Progenitor cell of endocrine pancreas (in vitro differentiated cells): ENCODE measurements around the gene ATG4A. TPM values are rescaled to one million over a fixed set of nuclear protein-coding genes. Genes with fewer than 3 reads are reported as not detected.

Experiments
- DNase-seq: peaks from one replicate; pipeline ENCODE4 v3.0.0; 2021; ENCODE audit warnings: low spot score; ENCODE audit not compliant: unreplicated experiment
- H3K27ac Mint-ChIP-seq: 2 replicates; pipeline ENCODE4 v1.8.0; 2021; ENCODE audit warnings: mild to moderate bottlenecking, moderate library complexity, mixed read lengths
- H3K27me3 Mint-ChIP-seq: 2 replicates; pipeline ENCODE4 v1.8.0; 2021; ENCODE audit warnings: mixed read lengths
- H3K36me3 Mint-ChIP-seq: 2 replicates; pipeline ENCODE4 v1.8.0; 2022; ENCODE audit warnings: mixed read lengths; ENCODE audit not compliant: insufficient read depth
- H3K4me1 Mint-ChIP-seq: 2 replicates; pipeline ENCODE4 v1.8.0; 2021; ENCODE audit warnings: low read depth, mixed read lengths
- H3K4me3 Mint-ChIP-seq: 2 replicates; pipeline ENCODE4 v1.8.0; 2021; ENCODE audit warnings: low read depth, mild to moderate bottlenecking, moderate library complexity, mixed read lengths
- H3K9me3 Mint-ChIP-seq: 2 replicates; pipeline ENCODE4 v1.8.0; 2021; ENCODE audit warnings: low read depth, mixed read lengths
- CTCF ChIP-seq: fragments of 200-600 bp; sonication (generic); IDR thresholded peaks from one replicate; pipeline ENCODE4 v1.5.0; 2021; ENCODE audit warnings: antibody characterized with exemption, mild to moderate bottlenecking; ENCODE audit not compliant: unreplicated experiment
- long read RNA-seq: library from polyadenylated mRNA; unstranded; transcript quantifications from one replicate; pipeline ENCODE4 v2.0.0, GENCODE V29; 2020
- total RNA-seq: library from RNA; stranded (reverse); gene quantifications from 2 replicates; pipeline ENCODE4 v1.2.1, GENCODE V29; 2021

Gene ATG4A
- 12.6 and 15.1 TPM in 2 replicates for total RNA-seq
- long read RNA-seq, transcript ATG4A-202 (12 exons, 2,129 nt), result minor isoform, 5 of 115 reads
- long read RNA-seq, transcript ATG4A-204 (14 exons, 2,501 nt), result minor isoform, 6 of 115 reads
- long read RNA-seq, transcript ATG4A-203 (13 exons, 2,315 nt), result major isoform, 80 of 115 reads
- long read RNA-seq, partial matches to known transcripts, result 9 of 115 reads
- long read RNA-seq, other reads (novel, unspliced or antisense), result 15 of 115 reads

GRCh38 chrX:108091264-108091877 is at the start of gene ATG4A, which contains the start of gene PSMD10:
TSS of gene ATG4A (plus strand) at chrX:108091778. CDS start at chrX:108091827, 49 bp downstream.
TSS of gene PSMD10 (minus strand) at chrX:108091542. CDS start at chrX:108091520, 22 bp downstream.
- Mint-ChIP-seq H3K36me3 (no peaks in the 10 kb centered on the region), H3K27me3 (no peaks in the 10 kb centered on the region), H3K27ac (no peak within 1 kb of the TSS), H3K4me1 (peaks cover 10% of the 10 kb centered on the region), H3K9me3 (no peaks in the 10 kb centered on the region), H3K4me3 (no peak within 1 kb of the TSS)
- peak; percentile 94 for DNase-seq
- TF ChIP-seq CTCF, result peak; percentile 6

GRCh38 chrX:108044554-108045256 is 46.9 kb upstream of the ATG4A start, which contains the start of gene VSIG1:
TSS of gene VSIG1 (plus strand) at chrX:108045065. CDS start at chrX:108045131, 66 bp downstream.
- Mint-ChIP-seq H3K4me3 (peak within 1 kb of the TSS; percentile 74), H3K9me3 (no peaks in the 10 kb centered on the region), H3K27ac (peak within 1 kb of the TSS; percentile 90), H3K4me1 (peaks cover 31% of the 10 kb centered on the region), H3K36me3 (no peaks in the 10 kb centered on the region), H3K27me3 (no peaks in the 10 kb centered on the region)
- no peak for TF ChIP-seq CTCF
- DNase-seq, result peak; percentile 17

GRCh38 chrX:108049649-108050048 is 41.9 kb upstream of the ATG4A start:
- no peak for DNase-seq
- H3K27me3 Mint-ChIP-seq, result no peaks in the 10 kb centered on the region
- H3K4me3 Mint-ChIP-seq, result no peak overlapping the region
- peaks cover 29% of the 10 kb centered on the region for H3K4me1 Mint-ChIP-seq
- H3K9me3 Mint-ChIP-seq, result no peaks in the 10 kb centered on the region
- peak overlapping the region; percentile 64 for H3K27ac Mint-ChIP-seq
- no peak for TF ChIP-seq CTCF
- H3K36me3 Mint-ChIP-seq, result no peaks in the 10 kb centered on the region

- Mint-ChIP-seq H3K27ac (no peak overlapping the region), H3K9me3 (no peaks in the 10 kb centered on the region), H3K4me3 (no peak overlapping the region), H3K4me1 (peaks cover 27% of the 10 kb centered on the region), H3K27me3 (no peaks in the 10 kb centered on the region), H3K36me3 (peaks cover 8% of the 10 kb centered on the region)
- TF ChIP-seq CTCF, result no peak
- DNase-seq, result no peak
Observed at GRCh38 chrX:108053218-108053617, 38.4 kb upstream of the ATG4A start.

- Mint-ChIP-seq H3K9me3 (no peaks in the 10 kb centered on the region), H3K27me3 (no peaks in the 10 kb centered on the region), H3K4me3 (no peak overlapping the region), H3K4me1 (peaks cover 16% of the 10 kb centered on the region), H3K36me3 (peaks cover 16% of the 10 kb centered on the region), H3K27ac (no peak overlapping the region)
- DNase-seq, result no peak
- no peak for TF ChIP-seq CTCF
Observed at GRCh38 chrX:108055546-108055945, 36.0 kb upstream of the ATG4A start.
